Stimulated activated CD4-positive, alpha-beta T cell treated with anti-CD3 and anti-CD28 coated beads, Interleukin-12 subunit alpha, Interleukin-12 subunit beta, amount 100 ng/mL, for 24 hours (primary cell): ENCODE measurements around the gene ATP5F1C.
"Not testable (repeated sequence)": the region's sequence is repeated elsewhere in the genome, so short reads cannot be mapped to it uniquely, and the experiment has no call there.

Source experiments
- DNase-seq, 2 experiments: peaks; one replicate each; pipeline ENCODE4 v3.0.0-alpha.2; 2020; ENCODE audit warnings: low read depth in 2 of 2

Gene ATP5F1C

GRCh38 chr10:7794251-7795026, 6.5 kb downstream of the ATP5F1C start:
- DNase-seq, result no peak

DNA sequence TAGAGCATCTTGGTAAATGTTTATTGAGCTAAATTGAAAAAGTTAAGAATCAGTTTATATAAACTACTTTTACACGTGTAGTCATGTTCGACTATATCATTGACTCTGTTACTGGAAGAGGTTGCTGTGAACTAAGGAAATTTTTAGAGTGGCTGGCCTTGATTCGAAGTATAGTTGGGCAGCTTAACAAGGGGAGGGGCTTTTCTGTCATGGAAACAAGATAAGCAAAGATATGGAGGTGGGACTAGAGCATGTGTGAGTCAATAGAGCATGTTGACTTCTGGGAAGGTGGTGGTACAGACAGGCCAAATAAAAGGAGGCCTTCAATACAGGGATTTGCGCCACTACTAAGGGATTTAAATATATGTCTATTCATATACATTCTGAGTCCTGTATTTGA, 7.6 kb downstream of the ATP5F1C start:
- DNase-seq, result no peak

- peak in 1 of 2 experiments; percentile 8 for DNase-seq
These were observed 9.6 kb downstream of the ATP5F1C start for GRCh38 chr10:7797582-7797981.

- DNase-seq, result no peak
These were observed 14.6 kb downstream of the ATP5F1C start for GRCh38 chr10:7802606-7803005.

GRCh38 chr10:7804216-7804615, 16.2 kb downstream of the ATP5F1C start:
- no peak for DNase-seq

- no peak for DNase-seq
These were observed 16.8 kb downstream of the ATP5F1C start for GRCh38 chr10:7804741-7805140.

- DNase-seq, result no peak
These were observed 20.8 kb downstream of the ATP5F1C start for GRCh38 chr10:7808686-7809267.

DNA sequence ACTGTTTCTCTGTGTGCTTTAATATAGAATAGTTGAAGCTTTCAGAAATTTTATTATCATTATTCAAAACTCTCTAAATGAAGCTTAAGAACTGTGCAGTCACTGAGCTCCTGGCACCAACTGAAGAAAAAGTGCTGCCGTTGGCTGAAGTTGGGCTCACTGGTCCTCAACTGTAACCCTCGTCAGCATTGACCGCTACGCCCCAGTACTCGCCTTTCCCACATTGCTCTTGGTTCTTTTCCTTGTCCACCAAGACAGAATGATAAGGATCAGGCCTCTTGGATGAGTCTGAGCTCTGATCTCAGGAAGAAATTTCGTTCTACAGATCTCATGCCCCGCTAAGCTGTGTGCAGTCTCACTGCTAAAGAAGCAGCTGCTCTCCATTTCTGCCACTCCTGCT, 22.5 kb downstream of the ATP5F1C start:
- DNase-seq, result no peak

GRCh38 chr10:7811000-7811399, 23.0 kb downstream of the ATP5F1C start:
- no peak for DNase-seq

- DNase-seq, result not testable (repeated sequence)
These were observed 23.8 kb downstream of the ATP5F1C start for GRCh38 chr10:7811743-7812142.

- no peak for DNase-seq
These were observed 25.5 kb downstream of the ATP5F1C start for GRCh38 chr10:7813481-7813880.

DNA sequence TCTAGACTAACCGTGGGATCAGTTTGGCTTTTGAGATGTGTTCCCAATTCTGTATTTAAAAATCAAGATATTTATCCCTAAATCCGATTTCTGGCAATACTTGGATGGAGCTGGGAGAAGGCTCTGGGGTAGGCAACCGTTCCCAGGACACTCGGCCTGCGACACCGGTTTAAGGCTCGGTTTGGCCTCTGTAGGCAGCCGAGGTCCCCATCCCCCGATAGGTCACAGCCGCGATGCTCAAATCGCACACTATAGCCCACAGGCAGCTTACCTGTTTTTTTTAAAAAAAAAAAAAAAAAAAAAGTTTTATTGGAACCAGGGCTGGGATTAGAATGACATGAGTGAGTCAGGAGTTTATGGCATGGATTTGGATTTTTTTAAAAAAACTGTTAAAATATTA, 29.6 kb downstream of the ATP5F1C start:
- no peak for DNase-seq

GRCh38 chr10:7817984-7818294, 30.0 kb downstream of the ATP5F1C start:
- DNase-seq, result no peak

- DNase-seq, result peak; percentile 86 to 91
These were observed 30.5 kb downstream of the ATP5F1C start, which contains the start of gene TAF3 for GRCh38 chr10:7818295-7819120. TAF3 (plus strand) TSS chr10:7818505; CDS start chr10:7818710, 205 bp downstream.

GRCh38 chr10:7819121-7819460, 31.1 kb downstream of the ATP5F1C start:
- DNase-seq, result no peak

DNA sequence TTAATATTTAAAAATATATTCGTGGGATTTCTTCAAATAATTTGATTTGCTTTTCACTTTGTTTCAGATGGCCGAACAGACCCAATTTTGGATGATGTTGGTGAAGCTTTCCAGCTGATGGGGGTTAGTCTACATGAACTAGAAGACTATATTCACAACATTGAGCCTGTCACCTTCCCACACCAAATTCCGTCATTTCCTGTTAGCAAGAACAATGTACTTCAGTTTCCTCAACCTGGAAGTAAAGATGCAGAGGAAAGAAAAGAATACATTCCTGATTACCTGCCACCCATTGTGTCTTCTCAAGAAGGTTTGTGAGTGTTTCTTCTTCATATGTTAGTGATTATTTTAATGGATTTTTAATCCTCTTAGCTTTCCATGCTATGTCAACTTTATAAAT, 36.3 kb downstream of the ATP5F1C start:
- DNase-seq, result no peak

GRCh38 chr10:7826971-7827370, 39.0 kb downstream of the ATP5F1C start:
- no peak for DNase-seq

- no peak for DNase-seq
These were observed 41.4 kb downstream of the ATP5F1C start for GRCh38 chr10:7829289-7829834.

GRCh38 chr10:7832060-7832459, 44.1 kb downstream of the ATP5F1C start:
- DNase-seq, result no peak

DNA sequence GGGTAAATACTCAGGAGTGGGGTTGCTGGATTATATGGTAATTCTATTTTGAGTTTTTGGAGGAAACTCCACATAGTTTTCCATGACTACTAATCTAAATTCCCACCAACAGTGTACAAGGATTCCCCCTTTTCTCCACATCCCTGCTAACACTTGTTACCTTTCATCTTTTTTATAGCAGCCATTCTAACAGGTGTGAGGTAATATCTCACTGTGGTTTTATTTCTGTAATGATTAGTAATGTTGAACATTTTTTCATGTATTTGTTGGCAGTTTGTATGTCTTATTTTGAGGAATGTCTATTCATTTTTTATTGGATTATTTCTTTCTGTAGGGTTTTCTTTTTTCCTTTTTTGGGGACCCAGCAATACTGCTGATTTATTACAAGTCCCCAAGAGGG, 45.2 kb downstream of the ATP5F1C start:
- no peak for DNase-seq

GRCh38 chr10:7834262-7834661, 46.3 kb downstream of the ATP5F1C start:
- no peak for DNase-seq

GRCh38 chr10:7836571-7836970, 48.6 kb downstream of the ATP5F1C start:
- DNase-seq, result no peak

GRCh38 chr10:7846591-7846990, 58.6 kb downstream of the ATP5F1C start:
- DNase-seq, result no peak
